Measurements from ENCODE around the gene JARID2.
"Not testable (repeated sequence)": the region's sequence is repeated elsewhere in the genome, so short reads cannot be mapped to it uniquely, and the experiment has no call there.

JARID2 gene

GRCh38 chr6:15316754-15317153 is 70.9 kb downstream of the JARID2 start:
- no peak for DNase-seq

- no peak for DNase-seq
Observed at GRCh38 chr6:15317251-15317650, 71.4 kb downstream of the JARID2 start.

- DNase-seq: no peak
Observed at GRCh38 chr6:15317934-15318902, 72.3 kb downstream of the JARID2 start.

- DNase-seq: no peak
Observed at GRCh38 chr6:15319677-15320076, 73.8 kb downstream of the JARID2 start.

GRCh38 chr6:15320693-15321092 is 74.8 kb downstream of the JARID2 start:
- no peak for DNase-seq

GRCh38 chr6:15322184-15322583 is 76.3 kb downstream of the JARID2 start:
- no peak for DNase-seq

GRCh38 chr6:15322781-15323536 is 77.1 kb downstream of the JARID2 start:
- DNase-seq: no peak

- DNase-seq: not testable (repeated sequence)
Observed at GRCh38 chr6:15323611-15324010, 77.7 kb downstream of the JARID2 start.

GRCh38 chr6:15324427-15324985 is 78.6 kb downstream of the JARID2 start:
- DNase-seq: no peak

- DNase-seq: no peak
Observed at GRCh38 chr6:15325540-15325955, 79.7 kb downstream of the JARID2 start.

GRCh38 chr6:15326067-15326614 is 80.3 kb downstream of the JARID2 start:
- DNase-seq: no peak

GRCh38 chr6:15327271-15327670 is 81.4 kb downstream of the JARID2 start:
- no peak for DNase-seq

GRCh38 chr6:15329197-15329671 is 83.4 kb downstream of the JARID2 start:
- DNase-seq: no peak

GRCh38 chr6:15330174-15330944 is 84.5 kb downstream of the JARID2 start:
- DNase-seq: no peak

- no peak for DNase-seq
Observed at GRCh38 chr6:15331143-15331542, 85.3 kb downstream of the JARID2 start.

GRCh38 chr6:15331629-15332251 is 85.9 kb downstream of the JARID2 start:
- no peak for DNase-seq

GRCh38 chr6:15332446-15332845 is 86.6 kb downstream of the JARID2 start:
- DNase-seq: no peak

- no peak for DNase-seq
Observed at GRCh38 chr6:15335385-15335784, 89.5 kb downstream of the JARID2 start.

- no peak for DNase-seq
Observed at GRCh38 chr6:15335916-15336315, 90.0 kb downstream of the JARID2 start.

- DNase-seq: no peak
Observed at GRCh38 chr6:15336900-15337560, 91.2 kb downstream of the JARID2 start.

GRCh38 chr6:15337582-15337981 is 91.7 kb downstream of the JARID2 start:
- no peak for DNase-seq

All from NCI-H748 treated with DMSO at 0.1 percent for 48 hours (cell line).